Left lung (tissue), 14 donors: ENCODE results near the gene PDCD11. TPM values are rescaled to one million over a fixed set of nuclear protein-coding genes. Genes with fewer than 3 reads are reported as not detected.

Experiments
- ATAC-seq: fragments of 200-7000 bp; cut with Tn5 transposase; one replicate; pipeline ENCODE4 v1.9.1; 2020; ENCODE audit warnings: moderate library complexity
- DNase-seq, 4 donors: peaks; one replicate each; pipeline ENCODE4 v3.0.0-alpha.2; 2013 to 2020
- H3K27ac ChIP-seq, 2 donors: fragments of 200-600 bp; sonication (generic) in 1 of 2; one replicate each; pipeline versions ENCODE4 v1.5.0 to v1.8.0; 2020 to 2021
- H3K27me3 ChIP-seq, 2 donors: fragments of 200-600 bp; sonication (generic) in 1 of 2; one replicate each; pipeline versions ENCODE4 v1.5.0 to v1.8.0; 2020 to 2021
- H3K36me3 ChIP-seq, 2 donors: fragments of 200-600 bp; sonication (generic) in 1 of 2; one replicate each; pipeline versions ENCODE4 v1.5.0 to v1.8.0; 2020 to 2021
- H3K4me1 ChIP-seq, 2 donors: fragments of 200-600 bp; one replicate each; pipeline ENCODE4 v1.8.0; 2021
- H3K4me3 ChIP-seq, 2 donors: fragments of 200-600 bp; sonication (generic) in 1 of 2; one replicate each; pipeline versions ENCODE4 v1.5.0 to v1.8.0; 2020 to 2021; ENCODE audit warnings: mild to moderate bottlenecking in 1 of 2
- H3K9me3 ChIP-seq, 2 donors: fragments of 200-600 bp; sonication (generic) in 1 of 2; one replicate each; pipeline versions ENCODE4 v1.5.0 to v1.8.0; 2020 to 2021
- intact Hi-C, 2 donors: fragments of 100-400 bp; cut with DNase I; formaldehyde crosslinking; loops; one replicate each; pipeline versions ENCODE4 v1.11.2 to v1.14.2; 2022
- long read RNA-seq, 12 donors: library from polyadenylated mRNA in 2 of 12; unstranded in 2 of 12; transcript quantifications; one replicate each; pipeline ENCODE4 v2.0.0 and lab custom pipeline, GENCODE V29; 2019 to 2026
- polyA plus RNA-seq, 6 donors: library from polyadenylated mRNA; unstranded; fragments of 120-200 nt; gene quantifications; one replicate each; pipeline ENCODE4 v1.2.1, GENCODE V29; 2013; ENCODE audit not compliant: insufficient read length in 6 of 6
- total RNA-seq, 2 donors: library from RNA; stranded (reverse); fragmentation: NEBNext Ultra II Directional; extraction: Animal tissue kit (Norgen Biotek cat#: 25700); gene quantifications; one replicate each; pipeline ENCODE4 v1.2.1, GENCODE V29; 2021
- TF ChIP-seq, protein P1 (sequence below), 2 donors: fragments of 200-600 bp; sonication (generic) in 1 of 2; IDR thresholded peaks; one replicate each; pipeline versions ENCODE4 v1.5.0 to v1.8.0; 2021; ENCODE audit warnings: antibody characterized with exemption in 2 of 2
- donor health status: DM: no; HTN: yes; CAD: no.
- donor health status: DM: no; HTN: no; CAD: no.

Gene PDCD11, protein sequence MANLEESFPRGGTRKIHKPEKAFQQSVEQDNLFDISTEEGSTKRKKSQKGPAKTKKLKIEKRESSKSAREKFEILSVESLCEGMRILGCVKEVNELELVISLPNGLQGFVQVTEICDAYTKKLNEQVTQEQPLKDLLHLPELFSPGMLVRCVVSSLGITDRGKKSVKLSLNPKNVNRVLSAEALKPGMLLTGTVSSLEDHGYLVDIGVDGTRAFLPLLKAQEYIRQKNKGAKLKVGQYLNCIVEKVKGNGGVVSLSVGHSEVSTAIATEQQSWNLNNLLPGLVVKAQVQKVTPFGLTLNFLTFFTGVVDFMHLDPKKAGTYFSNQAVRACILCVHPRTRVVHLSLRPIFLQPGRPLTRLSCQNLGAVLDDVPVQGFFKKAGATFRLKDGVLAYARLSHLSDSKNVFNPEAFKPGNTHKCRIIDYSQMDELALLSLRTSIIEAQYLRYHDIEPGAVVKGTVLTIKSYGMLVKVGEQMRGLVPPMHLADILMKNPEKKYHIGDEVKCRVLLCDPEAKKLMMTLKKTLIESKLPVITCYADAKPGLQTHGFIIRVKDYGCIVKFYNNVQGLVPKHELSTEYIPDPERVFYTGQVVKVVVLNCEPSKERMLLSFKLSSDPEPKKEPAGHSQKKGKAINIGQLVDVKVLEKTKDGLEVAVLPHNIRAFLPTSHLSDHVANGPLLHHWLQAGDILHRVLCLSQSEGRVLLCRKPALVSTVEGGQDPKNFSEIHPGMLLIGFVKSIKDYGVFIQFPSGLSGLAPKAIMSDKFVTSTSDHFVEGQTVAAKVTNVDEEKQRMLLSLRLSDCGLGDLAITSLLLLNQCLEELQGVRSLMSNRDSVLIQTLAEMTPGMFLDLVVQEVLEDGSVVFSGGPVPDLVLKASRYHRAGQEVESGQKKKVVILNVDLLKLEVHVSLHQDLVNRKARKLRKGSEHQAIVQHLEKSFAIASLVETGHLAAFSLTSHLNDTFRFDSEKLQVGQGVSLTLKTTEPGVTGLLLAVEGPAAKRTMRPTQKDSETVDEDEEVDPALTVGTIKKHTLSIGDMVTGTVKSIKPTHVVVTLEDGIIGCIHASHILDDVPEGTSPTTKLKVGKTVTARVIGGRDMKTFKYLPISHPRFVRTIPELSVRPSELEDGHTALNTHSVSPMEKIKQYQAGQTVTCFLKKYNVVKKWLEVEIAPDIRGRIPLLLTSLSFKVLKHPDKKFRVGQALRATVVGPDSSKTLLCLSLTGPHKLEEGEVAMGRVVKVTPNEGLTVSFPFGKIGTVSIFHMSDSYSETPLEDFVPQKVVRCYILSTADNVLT (N-terminal part only)
- total RNA-seq (10 to 100 TPM; 20.1 to 35.4 TPM), polyA plus RNA-seq (10 to 100 TPM; 37.0 to 42.4 (median 39.3) TPM)
- long read RNA-seq, donor 1, partial matches to known transcripts = 6 of 9 reads
- long read RNA-seq, donor 1, other reads (novel, unspliced or antisense) = 0 of 9 reads
- long read RNA-seq, donor 2, partial matches to known transcripts = 12 of 14 reads
- long read RNA-seq, donor 2, other reads (novel, unspliced or antisense) = 0 of 14 reads
- long read RNA-seq, donor 3 = 0 reads
- long read RNA-seq, donor 4, partial matches to known transcripts = 2 of 4 reads
- long read RNA-seq, donor 4, other reads (novel, unspliced or antisense) = 1 of 4 reads
- long read RNA-seq, donor 5, partial matches to known transcripts = 6 of 12 reads
- long read RNA-seq, donor 5, other reads (novel, unspliced or antisense) = 5 of 12 reads
- long read RNA-seq, donor 6 = 0 reads
- long read RNA-seq, donor 7, partial matches to known transcripts = 7 of 9 reads
- long read RNA-seq, donor 7, other reads (novel, unspliced or antisense) = 0 of 9 reads
- long read RNA-seq, donor 8, partial matches to known transcripts = 0 of 2 reads
- long read RNA-seq, donor 8, other reads (novel, unspliced or antisense) = 0 of 2 reads
- long read RNA-seq, donor 9 = 0 reads
- long read RNA-seq, donor 10, partial matches to known transcripts = 1 of 2 reads
- long read RNA-seq, donor 10, other reads (novel, unspliced or antisense) = 1 of 2 reads
- long read RNA-seq, donor 11, full-length matches to known transcripts = 1 of 1 reads
- long read RNA-seq, donor 11, partial matches to known transcripts = 0 of 1 reads
- long read RNA-seq, donor 11, other reads (novel, unspliced or antisense) = 0 of 1 reads
- long read RNA-seq, donor 12, partial matches to known transcripts = 0 of 1 reads
- long read RNA-seq, donor 12, other reads (novel, unspliced or antisense) = 0 of 1 reads

DNA sequence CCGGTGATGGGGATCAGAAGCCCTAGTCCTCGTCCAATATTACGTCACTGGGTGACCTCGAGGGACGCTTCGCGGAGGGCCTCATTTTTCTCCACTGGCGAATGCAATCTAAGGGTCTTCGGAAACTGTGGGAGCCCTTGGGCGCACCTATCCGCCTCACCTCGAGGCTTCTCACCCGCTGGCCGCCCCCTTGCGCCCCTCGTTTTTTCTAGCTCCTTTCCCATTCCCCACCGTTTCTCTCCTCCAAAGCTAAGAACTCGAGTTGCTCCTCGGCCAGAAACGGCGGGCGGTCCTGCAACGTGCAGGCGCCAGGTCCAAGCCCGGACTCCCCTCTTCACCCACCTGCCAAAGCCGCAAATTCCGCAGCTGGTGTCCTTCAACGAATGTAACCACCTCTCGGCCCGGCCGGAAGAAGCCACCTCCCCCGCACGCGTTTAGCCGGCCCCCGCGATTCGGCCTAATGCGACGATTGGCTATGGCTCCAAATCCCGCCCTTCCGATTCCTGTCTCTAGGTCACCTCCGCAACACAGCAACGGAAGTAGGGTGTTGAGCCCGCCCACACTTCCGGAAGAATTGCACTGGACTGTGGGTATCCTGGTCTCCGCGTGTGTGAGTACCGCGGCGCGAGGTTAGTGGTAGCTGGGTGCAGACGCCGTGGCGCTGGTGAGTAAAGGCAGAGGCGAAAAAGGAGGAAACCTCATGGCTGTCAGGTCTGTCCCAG, at the start of gene PDCD11, which contains the start of gene ATP5MK:
Gene PDCD11 (plus strand): TSS at position 560 of the 722 bp plus-strand sequence. CDS start 1,801 bp downstream, outside the sequence.
Gene ATP5MK (minus strand): TSS at position 409 of the 722 bp plus-strand sequence. CDS start 4,018 bp downstream, outside the sequence.
- no peaks in the 10 kb centered on the region for H3K9me3 ChIP-seq
- intact Hi-C loops = no loop called here
- no peaks in the 10 kb centered on the region for H3K27me3 ChIP-seq

DNA sequence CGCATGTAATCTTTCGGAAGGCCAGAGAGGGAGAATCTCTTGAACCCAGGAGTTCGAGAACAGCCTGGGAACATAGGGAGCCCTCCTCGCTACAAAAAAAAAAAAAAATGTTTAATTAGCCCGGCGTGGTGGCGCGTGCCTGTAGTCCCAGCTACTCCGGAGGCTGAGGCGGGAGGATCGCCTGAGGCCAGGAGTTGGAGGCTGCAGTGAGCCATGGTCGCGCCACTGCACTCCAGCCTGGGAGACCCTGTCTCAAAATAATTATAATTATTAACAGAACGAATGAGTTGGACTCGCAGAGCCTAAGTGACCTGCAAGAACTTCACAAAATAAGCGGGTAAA, 46.3 kb upstream of the PDCD11 start:
- peak overlapping the region; percentile 62 to 79 for H3K27ac ChIP-seq
- ATAC-seq (no peak), DNase-seq (no peak)
- peaks cover 0 to 34% of the 10 kb centered on the region in 2 donors for H3K36me3 ChIP-seq
- H3K4me1 ChIP-seq = peaks cover 4 to 20% of the 10 kb centered on the region in 2 donors
- H3K4me3 ChIP-seq = peak overlapping the region; percentile 78 to 79
- TF ChIP-seq, protein P1, sequence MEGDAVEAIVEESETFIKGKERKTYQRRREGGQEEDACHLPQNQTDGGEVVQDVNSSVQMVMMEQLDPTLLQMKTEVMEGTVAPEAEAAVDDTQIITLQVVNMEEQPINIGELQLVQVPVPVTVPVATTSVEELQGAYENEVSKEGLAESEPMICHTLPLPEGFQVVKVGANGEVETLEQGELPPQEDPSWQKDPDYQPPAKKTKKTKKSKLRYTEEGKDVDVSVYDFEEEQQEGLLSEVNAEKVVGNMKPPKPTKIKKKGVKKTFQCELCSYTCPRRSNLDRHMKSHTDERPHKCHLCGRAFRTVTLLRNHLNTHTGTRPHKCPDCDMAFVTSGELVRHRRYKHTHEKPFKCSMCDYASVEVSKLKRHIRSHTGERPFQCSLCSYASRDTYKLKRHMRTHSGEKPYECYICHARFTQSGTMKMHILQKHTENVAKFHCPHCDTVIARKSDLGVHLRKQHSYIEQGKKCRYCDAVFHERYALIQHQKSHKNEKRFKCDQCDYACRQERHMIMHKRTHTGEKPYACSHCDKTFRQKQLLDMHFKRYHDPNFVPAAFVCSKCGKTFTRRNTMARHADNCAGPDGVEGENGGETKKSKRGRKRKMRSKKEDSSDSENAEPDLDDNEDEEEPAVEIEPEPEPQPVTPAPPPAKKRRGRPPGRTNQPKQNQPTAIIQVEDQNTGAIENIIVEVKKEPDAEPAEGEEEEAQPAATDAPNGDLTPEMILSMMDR (IDR thresholded peaks at IDR 0.05) = no peak
- H3K9me3 ChIP-seq = no peaks in the 10 kb centered on the region
- intact Hi-C loops = no loop called here
- H3K27me3 ChIP-seq = no peaks in the 10 kb centered on the region

More for the DNA sequence above, at the start of gene PDCD11, which contains the start of gene ATP5MK:
- DNase-seq (peak; percentile 95 to 98 (median 98)), ATAC-seq (peak; percentile 100)
- Histone ChIP-seq H3K36me3 (peaks cover 0 to 40% of the 10 kb centered on the region in 2 donors), H3K27ac (peak within 1 kb of the TSS; percentile 57 to 76), H3K4me1 (peaks cover 18 to 56% of the 10 kb centered on the region in 2 donors), H3K4me3 (peak within 1 kb of the TSS; percentile 71 to 95)
- TF ChIP-seq, protein P1 (IDR thresholded peaks at IDR 0.05) = no peak

DNA sequence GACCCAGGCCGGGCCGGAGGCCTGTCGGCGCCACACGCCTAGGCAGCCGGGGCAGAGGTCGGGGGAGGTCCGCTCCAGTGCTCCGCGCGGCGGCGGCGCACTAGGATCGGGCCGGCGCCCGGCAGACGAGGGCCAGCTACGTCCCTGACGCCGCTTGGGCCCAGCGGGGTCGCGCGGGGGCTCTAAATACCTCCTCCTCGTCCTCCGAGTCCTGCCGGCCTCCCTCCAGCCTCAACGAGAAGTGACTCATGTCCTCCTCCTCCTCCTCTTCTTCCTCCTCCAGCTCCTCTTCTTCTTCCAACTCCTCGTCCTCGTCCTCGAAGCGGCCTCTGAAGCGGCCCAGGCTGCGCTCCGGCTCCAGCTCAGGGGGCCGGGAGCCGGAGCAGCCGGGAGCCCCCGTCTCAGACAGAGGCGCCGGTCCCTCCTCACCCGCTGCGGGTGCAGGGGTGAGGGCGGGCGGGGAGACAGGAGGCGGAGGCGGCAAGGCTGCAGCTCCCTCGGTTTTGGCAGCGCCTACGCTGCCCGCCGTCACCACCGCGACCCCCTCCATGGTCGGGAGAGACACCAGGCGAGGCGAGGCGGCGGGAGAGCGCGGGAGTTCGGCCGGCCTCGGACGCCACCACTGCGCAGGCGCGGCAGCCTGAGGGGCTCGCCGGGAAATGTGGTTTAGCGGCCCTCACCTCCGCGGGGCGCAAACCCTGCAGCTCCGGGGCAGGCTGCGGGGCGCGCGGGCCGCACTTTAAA, 45.7 kb upstream of the PDCD11 start, which contains the start of gene PCGF6:
Gene PCGF6 (minus strand): TSS at position 624 of the 744 bp plus-strand sequence. CDS start 74 bp downstream, at position 550.
- ATAC-seq (peak; percentile 97), DNase-seq (peak; percentile 78 to 94 (median 86))
- Histone ChIP-seq H3K36me3 (peaks cover 0 to 28% of the 10 kb centered on the region in 2 donors), H3K9me3 (no peaks in the 10 kb centered on the region), H3K27me3 (no peaks in the 10 kb centered on the region), H3K4me3 (peak within 1 kb of the TSS; percentile 78 to 79), H3K27ac (peak within 1 kb of the TSS; percentile 62 to 79), H3K4me1 (peaks cover 4 to 20% of the 10 kb centered on the region in 2 donors)
- TF ChIP-seq, protein P1 (IDR thresholded peaks at IDR 0.05) = no peak
- intact Hi-C loops = no loop called here
